Rectal smooth muscle tissue (tissue), 1 donor: ENCODE data around the gene GPR152.
A peak's percentile ranks its signal among the peaks of the same experiment; 100 is the strongest.

Source experiments
- H3K27ac ChIP-seq: one replicate; pipeline ENCODE4 v1.7.0; 2013; ENCODE audit warnings: low read depth, low read length, inconsistent platforms
- H3K27me3 ChIP-seq: one replicate; pipeline ENCODE4 v1.7.0; 2013; ENCODE audit warnings: low read length; ENCODE audit not compliant: control insufficient read depth, insufficient read depth
- H3K36me3 ChIP-seq: one replicate; pipeline ENCODE4 v1.7.0; 2013; ENCODE audit warnings: low read length; ENCODE audit not compliant: control insufficient read depth, insufficient read depth
- H3K4me1 ChIP-seq: one replicate; pipeline ENCODE4 v1.7.0; 2013; ENCODE audit warnings: low read length; ENCODE audit not compliant: control insufficient read depth, insufficient read depth
- H3K4me3 ChIP-seq: one replicate; pipeline ENCODE4 v1.7.0; 2013; ENCODE audit warnings: low read length
- H3K9ac ChIP-seq: one replicate; pipeline ENCODE4 v1.7.0; 2013; ENCODE audit warnings: low read length

GPR152 gene

DNA sequence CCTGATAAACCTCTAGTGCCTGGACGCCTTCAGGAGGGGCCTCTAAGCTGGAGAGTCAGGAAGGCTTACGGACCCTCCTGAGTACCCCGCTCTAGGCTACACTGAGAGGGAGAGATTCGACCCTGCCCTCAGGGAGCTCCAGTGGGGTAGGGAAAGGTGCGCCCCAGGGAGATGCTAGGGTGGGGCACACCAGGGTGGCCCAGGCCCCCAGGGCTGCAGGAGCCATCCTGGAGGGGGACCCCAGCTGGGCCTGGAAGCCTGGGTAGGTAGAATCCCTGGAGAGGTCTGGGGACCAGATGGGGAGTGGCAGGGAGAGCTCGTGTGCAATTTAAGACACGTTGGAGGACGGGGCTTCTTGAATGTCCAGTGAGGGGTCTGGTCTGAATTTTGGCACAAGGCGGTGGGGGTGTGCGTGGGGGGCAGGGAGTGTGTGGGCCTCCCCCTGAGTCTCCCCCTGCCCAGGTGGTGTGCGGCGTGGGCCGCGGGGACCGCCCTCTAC is 32.3 kb downstream of the GPR152 start:
- H3K9ac ChIP-seq = peak overlapping the region; percentile 38
- H3K27ac ChIP-seq = peak overlapping the region; percentile 86
- H3K4me3 ChIP-seq = peak overlapping the region; percentile 75
- H3K4me1 ChIP-seq = peaks cover 3% of the 10 kb centered on the region
- no peaks in the 10 kb centered on the region for H3K36me3 ChIP-seq
- H3K27me3 ChIP-seq = no peaks in the 10 kb centered on the region

DNA sequence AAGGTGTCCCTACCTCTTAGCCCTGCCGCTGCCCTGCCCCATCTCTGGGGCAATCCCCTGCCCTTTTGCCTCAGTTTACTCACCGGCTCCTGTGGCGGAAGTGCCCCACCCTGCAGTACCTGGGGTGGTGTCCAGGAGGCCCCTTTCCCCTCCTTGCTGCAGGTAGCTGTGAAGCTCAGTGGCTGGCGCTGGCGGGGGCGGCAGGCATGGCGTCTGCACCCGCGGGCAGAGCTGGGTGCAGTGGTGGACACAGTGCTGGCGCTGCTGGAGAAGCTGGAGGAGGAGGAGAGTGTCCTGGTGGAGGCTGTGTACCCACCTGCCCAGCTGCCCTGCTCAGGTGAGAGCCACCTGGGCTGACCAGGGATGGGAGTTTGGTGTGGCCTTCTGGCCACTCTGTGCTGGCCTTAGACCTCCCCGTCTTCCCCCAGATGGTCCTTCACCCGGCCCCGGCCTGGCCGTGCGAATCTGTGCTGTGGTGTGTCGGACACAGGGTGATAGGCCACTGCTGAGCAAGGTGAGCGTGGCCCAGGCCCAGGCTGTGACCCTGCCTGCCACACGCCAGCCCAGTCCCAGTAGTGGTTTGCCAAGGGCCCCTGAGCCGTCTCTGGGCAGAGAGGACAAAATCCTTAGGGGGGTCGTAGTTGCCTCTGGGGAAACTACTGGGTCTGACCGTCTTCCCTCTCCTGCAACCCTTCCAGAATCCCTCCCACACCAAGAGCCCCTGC is 33.0 kb downstream of the GPR152 start:
- Histone ChIP-seq H3K36me3 (no peaks in the 10 kb centered on the region), H3K9ac (no peak overlapping the region), H3K4me3 (peak overlapping the region; percentile 75), H3K27me3 (no peaks in the 10 kb centered on the region), H3K4me1 (peaks cover 3% of the 10 kb centered on the region), H3K27ac (no peak overlapping the region)

GRCh38 chr11:67418476-67419281 is 33.9 kb downstream of the GPR152 start:
- H3K4me3 ChIP-seq = peak overlapping the region; percentile 21
- no peak overlapping the region for H3K27ac ChIP-seq
- peaks cover 3% of the 10 kb centered on the region for H3K4me1 ChIP-seq
- H3K9ac ChIP-seq = no peak overlapping the region
- no peaks in the 10 kb centered on the region for H3K27me3 ChIP-seq
- H3K36me3 ChIP-seq = no peaks in the 10 kb centered on the region

- H3K27me3 ChIP-seq = no peaks in the 10 kb centered on the region
- no peak overlapping the region for H3K4me3 ChIP-seq
- no peak overlapping the region for H3K9ac ChIP-seq
- peaks cover 3% of the 10 kb centered on the region for H3K4me1 ChIP-seq
- no peak overlapping the region for H3K27ac ChIP-seq
- H3K36me3 ChIP-seq = no peaks in the 10 kb centered on the region
These were observed 35.1 kb downstream of the GPR152 start for GRCh38 chr11:67417425-67417824.

DNA sequence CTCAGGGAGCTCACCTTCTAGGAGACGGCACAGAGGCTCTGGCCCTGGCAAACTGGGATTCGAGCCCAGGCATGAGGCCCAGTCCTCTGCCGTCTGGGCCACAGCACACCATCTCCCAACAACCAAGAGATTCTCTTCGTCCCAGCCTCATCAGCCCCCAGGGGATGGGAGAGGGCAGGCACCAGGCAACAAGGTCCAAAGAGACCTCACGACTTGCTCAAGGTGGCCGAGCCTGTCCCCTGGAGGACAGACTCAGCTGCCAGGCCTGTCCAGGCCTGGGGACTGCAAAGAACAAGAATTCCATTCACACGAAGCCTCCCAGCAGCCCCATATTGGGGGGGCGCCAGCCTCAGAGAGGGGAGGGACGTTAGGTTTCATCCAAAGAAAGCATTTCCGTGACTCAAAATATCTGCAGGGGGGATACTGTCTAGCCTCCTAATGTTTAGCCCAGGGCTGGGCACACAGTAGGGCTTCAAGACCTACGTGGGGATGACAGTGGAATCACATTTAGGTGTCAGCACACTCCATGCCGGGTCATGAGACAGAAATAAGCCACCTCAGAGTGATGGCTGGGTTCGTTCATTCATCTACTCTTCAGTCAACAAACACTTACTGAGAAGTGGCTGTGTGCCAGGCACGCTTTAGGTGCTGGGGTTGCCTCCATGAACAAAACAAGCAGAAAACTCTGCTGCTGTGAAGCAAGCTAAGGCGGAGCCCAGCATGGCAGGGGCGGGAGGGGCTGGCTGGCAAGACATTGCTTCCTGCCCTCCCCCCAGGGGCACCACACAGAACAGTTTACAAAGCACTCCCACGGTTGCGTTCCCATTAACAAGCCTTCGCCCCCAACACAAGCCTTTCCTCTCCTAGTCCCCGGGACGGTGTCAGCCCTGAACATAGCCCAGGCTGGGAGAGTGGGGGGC is 35.9 kb downstream of the GPR152 start:
- Histone ChIP-seq H3K27me3 (no peaks in the 10 kb centered on the region), H3K4me3 (no peak overlapping the region)

DNA sequence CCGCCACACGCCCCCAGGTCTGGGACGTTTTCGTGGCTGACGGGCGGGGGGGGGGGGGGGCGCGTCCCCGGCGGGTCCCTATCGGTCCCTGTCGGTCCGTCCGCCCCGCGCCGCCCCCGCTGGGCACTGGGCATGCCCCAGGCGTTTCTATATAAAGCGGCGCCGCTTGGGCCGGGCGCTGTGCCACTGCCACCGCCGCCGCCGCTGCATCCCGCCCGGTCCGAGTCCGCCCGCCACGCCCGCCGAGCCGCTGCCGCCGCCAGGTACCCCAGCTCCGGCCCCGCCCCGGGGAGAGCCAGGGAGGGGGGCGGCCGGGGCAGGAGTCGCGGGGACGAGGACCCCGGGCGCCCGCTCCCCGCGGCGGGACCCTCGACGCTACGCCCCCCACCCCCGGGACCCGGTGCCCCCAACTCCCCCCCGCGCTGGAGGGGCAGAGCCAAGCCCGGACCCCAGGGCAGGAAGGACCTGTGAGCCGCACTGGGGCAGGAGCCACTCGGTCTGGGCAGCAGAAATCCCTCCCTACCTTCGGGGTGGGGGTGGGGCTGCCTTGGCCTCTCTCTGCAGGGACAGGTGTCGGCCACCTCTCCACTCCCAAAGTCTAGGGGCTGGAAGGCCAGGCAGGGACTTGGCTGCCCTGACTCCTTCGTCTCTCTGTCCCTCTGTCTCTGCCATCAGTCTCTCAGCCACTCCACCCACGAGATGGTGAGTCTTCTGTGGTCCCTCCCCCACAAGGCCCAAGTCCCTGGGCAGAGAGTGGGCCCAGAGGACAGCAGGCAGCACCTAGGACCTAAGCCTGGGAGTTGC is 36.8 kb downstream of the GPR152 start, which contains the start of gene CARNS1:
TSS of gene CARNS1 (plus strand) at position 178 of the 804 bp plus-strand sequence. CDS start at position 700, 522 bp downstream.
- H3K27me3 ChIP-seq = peaks cover 7% of the 10 kb centered on the region
- H3K27ac ChIP-seq = no peak within 1 kb of the TSS
- no peak within 1 kb of the TSS for H3K9ac ChIP-seq
- H3K36me3 ChIP-seq = no peaks in the 10 kb centered on the region
- peaks cover 3% of the 10 kb centered on the region for H3K4me1 ChIP-seq
- peak within 1 kb of the TSS; percentile 50 for H3K4me3 ChIP-seq

More for the DNA sequence above, 35.9 kb downstream of the GPR152 start:
- Histone ChIP-seq H3K27ac (no peak overlapping the region), H3K4me1 (peaks cover 3% of the 10 kb centered on the region), H3K36me3 (no peaks in the 10 kb centered on the region), H3K9ac (no peak overlapping the region)

- no peaks in the 10 kb centered on the region for H3K36me3 ChIP-seq
- no peak overlapping the region for H3K27ac ChIP-seq
- no peak overlapping the region for H3K4me3 ChIP-seq
- H3K9ac ChIP-seq = no peak overlapping the region
- no peaks in the 10 kb centered on the region for H3K4me1 ChIP-seq
- H3K27me3 ChIP-seq = peaks cover 16% of the 10 kb centered on the region
These were observed 39.2 kb downstream of the GPR152 start for GRCh38 chr11:67413266-67413849.

GRCh38 chr11:67412495-67413179 is 39.9 kb downstream of the GPR152 start:
- H3K4me1 ChIP-seq = no peaks in the 10 kb centered on the region

GRCh38 chr11:67411785-67412152 is 40.8 kb downstream of the GPR152 start:
- Histone ChIP-seq H3K4me3 (no peak overlapping the region), H3K27ac (no peak overlapping the region), H3K27me3 (peaks cover 16% of the 10 kb centered on the region), H3K4me1 (no peaks in the 10 kb centered on the region), H3K9ac (no peak overlapping the region), H3K36me3 (no peaks in the 10 kb centered on the region)

More at GRCh38 chr11:67412495-67413179, 39.9 kb downstream of the GPR152 start:
- H3K27me3 ChIP-seq = peaks cover 16% of the 10 kb centered on the region
- H3K4me3 ChIP-seq = no peak overlapping the region
- no peaks in the 10 kb centered on the region for H3K36me3 ChIP-seq
- no peak overlapping the region for H3K9ac ChIP-seq
- no peak overlapping the region for H3K27ac ChIP-seq

DNA sequence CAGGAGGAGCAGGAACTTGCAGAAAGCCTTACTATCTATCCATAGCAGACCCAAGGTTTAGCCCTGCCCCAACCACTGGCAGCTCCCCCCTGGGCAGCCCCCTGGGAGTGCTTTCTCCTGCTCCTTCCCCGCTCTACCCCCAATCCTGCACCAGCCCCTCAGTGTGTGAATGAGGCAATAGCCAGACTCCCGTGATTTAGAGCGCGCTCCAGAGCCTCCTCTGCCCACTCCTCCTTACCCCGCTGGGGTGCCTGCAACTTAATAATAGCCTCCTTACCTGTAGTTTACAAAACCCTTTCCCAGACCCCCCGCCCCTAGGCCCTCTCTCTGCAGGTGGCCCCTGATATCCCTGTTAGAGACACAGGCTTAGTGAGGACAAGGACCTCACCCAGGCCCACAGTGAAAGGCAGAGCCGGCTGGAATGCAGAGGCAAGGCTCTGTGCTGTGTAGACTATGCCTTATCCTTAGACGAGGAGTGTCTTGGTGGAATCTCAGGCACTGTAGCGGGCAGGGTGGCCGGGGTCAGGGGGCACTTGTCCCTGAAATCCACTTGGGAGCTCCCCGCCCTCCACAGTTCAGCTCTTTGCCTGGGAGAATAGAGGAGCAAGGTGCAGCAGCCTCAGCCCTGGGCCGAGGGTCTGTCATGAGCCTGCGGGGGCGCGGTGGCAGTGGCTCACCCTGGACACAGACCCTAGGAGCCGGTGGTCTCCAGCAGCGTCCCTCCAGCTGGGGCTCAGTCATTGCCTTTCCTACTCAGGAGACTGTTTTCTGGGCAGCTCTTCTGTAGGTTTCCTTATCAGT is 41.3 kb downstream of the GPR152 start:
- H3K9ac ChIP-seq = no peak overlapping the region
- H3K4me3 ChIP-seq = no peak overlapping the region
- H3K36me3 ChIP-seq = no peaks in the 10 kb centered on the region
- H3K27me3 ChIP-seq = peaks cover 16% of the 10 kb centered on the region
- H3K27ac ChIP-seq = no peak overlapping the region
- H3K4me1 ChIP-seq = no peaks in the 10 kb centered on the region
